GM11168 (cell line): Measurements from ENCODE around the gene RUNX1.

Source experiments
- in situ Hi-C: fragments of 300-500 bp; cut with MboI; formaldehyde crosslinking; loops from one replicate; pipeline ENCODE4 v1.12.0; 2022; ENCODE audit warnings: low sequenced_read_pairs; ENCODE audit not compliant: unreplicated experiment

RUNX1 gene

GRCh38 chr21:34743831-34744230, 305.3 kb downstream of the RUNX1 start:
- in situ Hi-C loops: loop anchor here (25.0 kb wide), 2 partner anchors 1093 to 1293 kb away; no protein-coding TSS in a partner anchor

- in situ Hi-C loops: loop anchor here (25.0 kb wide), 2 partner anchors 1094 to 1294 kb away; no protein-coding TSS in a partner anchor
Observed at GRCh38 chr21:34743285-34743684, 305.8 kb downstream of the RUNX1 start.

GRCh38 chr21:34740198-34740597, 308.9 kb downstream of the RUNX1 start:
- in situ Hi-C loops: loop anchor here (25.0 kb wide), 2 partner anchors 1097 to 1297 kb away; no protein-coding TSS in a partner anchor
